Colon (tissue), 2 donors: ENCODE data around the gene SLC9A7.
A peak's percentile ranks its signal among the peaks of the same experiment; 100 is the strongest.
"Not testable (repeated sequence)": the region's sequence is repeated elsewhere in the genome, so short reads cannot be mapped to it uniquely, and the experiment has no call there.

Experiments
- FAIRE-seq: peaks from 2 replicates; lab custom pipeline; 2012; peaks lifted over from hg19 to GRCh38; lab: Jason Lieb, UNC
- donor health status: control.
- donor health status: control.

The SLC9A7 gene

DNA sequence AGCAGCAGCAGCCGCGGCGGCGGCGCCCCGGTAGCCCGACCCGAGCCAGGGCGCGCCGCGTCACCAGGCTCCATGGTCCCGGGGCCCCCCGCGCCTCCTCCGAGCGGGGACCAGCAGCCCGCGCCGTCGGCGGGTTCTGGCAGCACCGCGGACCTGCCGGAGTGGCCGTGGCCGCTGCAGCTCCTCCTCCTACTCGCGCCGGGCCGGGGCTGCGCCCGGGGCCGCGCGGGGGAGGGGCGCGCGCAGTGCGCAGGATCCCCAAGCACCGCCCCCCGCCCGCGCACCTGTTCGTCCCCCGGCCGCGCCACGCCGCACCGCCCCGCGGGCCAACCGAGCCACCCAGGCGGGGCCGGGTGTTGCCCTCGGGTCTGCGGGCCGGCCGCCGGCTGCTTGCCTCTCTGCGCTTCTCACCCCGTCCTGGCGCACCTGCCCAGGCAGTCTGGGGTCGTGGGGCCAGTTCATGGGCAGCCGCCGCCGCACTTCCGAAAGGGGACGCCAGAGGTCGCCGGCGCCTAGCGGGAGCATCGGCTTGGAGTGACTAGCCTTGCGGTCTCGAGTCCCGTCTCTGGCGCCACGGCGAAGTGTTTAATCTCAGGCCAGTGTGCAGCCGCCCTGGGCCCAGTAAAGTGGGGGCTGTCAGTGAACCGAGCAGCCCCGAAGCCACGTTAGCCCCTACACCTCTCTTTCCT is at the start of gene SLC9A7:
Gene SLC9A7, minus strand, starts transcription at position 163 of the 689 bp plus-strand sequence. Its CDS starts 89 bp downstream, at position 74.
- FAIRE-seq = no peak

GRCh38 chrX:46805270-46805669 is 46.4 kb upstream of the SLC9A7 start:
- no peak for FAIRE-seq

DNA sequence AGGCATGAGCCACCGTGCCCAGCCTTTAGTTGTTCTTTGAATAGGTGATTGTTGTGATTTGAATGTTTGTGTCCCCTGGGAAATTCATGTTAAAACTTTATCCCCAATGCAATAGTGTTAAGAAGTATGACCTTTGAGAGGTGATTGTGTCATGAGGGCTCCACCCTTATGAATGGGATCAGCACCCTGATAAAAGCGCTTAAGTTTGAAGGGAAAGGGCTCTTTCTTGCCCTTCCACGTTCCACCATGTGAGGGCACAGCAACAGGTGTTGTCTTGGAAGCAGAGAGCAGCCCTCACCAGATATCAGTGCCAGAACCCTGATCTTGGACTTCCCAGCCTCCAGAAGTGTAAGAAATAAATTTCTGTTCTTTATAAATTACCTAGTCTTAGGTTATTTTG is 44.2 kb upstream of the SLC9A7 start:
- FAIRE-seq = no peak

- peak; percentile 10 for FAIRE-seq
Measured at GRCh38 chrX:46796574-46797191, 37.8 kb upstream of the SLC9A7 start.

DNA sequence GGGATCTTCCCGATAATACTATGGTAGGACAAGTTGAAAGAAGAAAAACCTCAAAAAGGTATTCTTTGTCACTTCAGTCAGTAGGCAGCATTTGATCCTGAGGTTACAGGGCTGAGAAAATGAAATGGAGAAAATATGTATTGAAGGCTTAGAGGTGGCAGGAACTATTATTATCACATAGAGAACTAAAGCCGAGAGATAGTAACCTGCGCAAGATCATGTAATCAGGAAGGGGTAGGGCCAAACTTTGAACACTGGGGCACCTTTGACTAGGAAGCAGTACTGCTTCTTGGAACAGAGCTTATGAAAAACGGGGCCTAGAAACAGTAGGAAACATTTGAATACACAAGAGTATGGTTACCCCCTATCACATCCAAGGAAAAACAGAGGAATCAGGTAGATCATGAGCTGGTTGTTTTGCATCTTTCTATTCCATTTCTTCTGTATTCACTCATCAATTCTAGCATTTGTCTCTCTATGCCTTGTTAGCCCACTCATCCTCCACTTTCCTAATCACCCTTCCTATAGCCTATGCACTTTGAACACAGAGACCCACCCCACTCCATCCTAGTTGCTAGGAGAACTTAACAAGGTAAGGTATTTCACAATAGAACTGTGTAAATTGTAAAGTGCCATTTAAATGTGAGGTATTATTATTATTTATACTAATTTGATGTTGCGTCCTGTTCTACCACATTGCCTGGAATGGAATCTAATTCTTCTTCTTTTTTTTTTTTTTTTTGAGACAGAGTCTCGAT is 34.6 kb upstream of the SLC9A7 start:
- FAIRE-seq = no peak

GRCh38 chrX:46792810-46793188 is 33.9 kb upstream of the SLC9A7 start:
- FAIRE-seq = no peak

- peak; percentile 76 for FAIRE-seq
Measured at GRCh38 chrX:46791927-46792809, 33.2 kb upstream of the SLC9A7 start.

DNA sequence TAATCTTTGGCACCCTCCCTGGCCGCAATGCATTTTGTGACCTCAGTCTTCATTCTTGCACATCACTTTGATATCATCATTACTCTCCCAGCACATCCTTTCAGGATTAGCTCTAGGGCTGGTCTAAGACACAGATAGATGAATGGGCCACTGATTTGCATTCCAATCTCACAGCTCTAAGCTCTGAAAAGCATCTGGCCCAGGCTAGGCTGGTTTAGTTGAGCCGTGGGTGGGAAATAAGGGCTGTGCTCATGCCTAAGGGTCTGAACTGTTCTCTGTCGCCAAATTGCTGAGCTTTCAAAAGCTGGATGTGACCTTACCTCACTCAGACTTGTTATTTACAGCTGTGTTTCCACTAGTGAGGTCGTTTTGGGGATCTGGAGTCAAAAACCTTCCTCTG is 30.0 kb upstream of the SLC9A7 start:
- no peak for FAIRE-seq

DNA sequence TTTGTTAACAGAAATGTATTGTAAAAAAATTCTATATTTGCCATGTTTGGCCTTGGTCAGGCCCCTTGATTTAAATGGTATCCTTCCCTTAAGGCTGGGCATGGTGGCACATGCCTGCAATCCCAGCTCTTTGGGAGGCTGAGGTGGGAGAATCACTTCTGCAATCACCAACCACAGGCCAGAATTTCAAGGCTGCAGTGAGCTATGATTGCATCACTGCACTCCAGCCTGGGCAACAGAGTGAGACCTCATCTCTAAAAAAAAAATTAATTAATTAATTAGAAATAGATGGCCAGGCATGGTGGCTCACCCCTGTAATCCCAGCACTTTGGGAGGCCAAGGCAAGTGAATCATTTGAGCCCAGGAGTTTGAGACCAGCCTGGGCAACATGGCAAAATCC is 25.5 kb upstream of the SLC9A7 start:
- not testable (repeated sequence) for FAIRE-seq

DNA sequence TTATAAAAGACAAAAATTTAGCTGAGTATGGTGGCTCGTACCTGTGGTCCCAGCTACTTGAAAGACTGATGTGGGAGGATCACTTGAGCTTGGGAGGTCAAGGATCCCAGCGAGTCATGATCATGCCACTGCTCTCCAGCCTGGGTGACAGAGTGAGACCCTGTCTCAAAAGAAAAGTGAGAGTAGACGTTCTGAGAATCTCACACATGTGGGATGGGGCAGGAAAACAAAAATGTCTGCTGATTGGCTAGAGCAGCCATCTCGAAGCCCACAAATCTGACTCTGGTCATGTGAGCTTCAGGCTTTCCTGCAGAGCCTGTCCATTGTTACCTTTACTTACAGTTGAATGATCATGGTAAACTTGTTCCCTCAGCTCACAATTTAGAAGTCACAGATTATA is 23.1 kb upstream of the SLC9A7 start:
- FAIRE-seq = no peak

DNA sequence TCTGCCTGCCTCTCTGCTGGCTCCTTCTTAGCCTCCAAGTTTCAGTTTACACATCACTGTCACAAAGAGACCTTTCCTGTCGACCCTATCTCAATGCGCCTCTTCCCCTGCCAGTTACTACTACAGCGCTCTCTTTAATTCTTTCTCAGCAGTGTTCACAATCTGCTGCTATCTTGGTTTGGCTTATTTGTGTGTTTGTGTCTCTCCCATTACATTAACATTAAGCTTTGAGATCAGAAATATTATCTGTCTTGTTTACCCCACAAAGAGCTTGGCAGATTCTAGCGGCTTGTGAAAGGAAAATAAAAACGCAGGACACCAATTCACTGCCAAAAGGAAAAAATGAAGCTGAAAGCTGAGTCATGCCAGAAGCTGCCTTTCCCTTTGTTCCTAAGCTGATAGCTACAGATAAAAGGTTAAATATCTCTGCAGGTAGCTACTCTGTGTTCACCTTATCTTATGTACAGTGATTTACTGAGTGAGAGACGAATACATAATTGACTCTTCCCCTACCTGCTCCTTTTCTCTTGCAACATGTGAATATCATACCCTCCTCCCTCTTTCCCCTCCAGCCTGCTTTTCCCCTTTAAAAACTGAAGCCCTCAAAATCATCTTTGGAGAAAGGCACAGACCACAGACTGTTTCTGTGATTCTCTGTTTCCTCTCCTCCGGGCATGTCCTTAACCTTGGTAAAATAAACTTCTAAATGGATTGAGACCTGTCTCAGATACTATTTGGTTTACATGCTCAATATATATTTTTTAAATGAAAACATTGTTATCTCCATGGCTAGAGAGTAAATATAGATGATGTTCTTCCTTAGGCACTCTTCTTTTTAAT is 19.3 kb upstream of the SLC9A7 start:
- no peak for FAIRE-seq

DNA sequence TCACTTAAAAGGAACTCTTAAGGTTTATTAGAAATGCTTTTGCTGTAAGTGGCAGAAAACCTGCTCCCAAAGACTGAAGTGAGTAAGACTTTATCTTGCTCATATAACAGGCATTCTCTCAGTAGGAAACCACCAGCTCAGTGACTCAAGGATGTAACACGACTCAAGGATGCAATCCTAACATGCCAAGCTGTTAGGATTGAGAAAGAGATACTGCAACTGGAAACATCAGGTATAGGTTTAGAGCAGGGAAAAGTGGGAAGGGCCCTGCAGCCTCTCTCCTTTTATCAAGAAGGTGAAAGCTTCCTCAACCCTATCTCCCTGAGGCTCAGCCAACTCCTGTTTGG is 11.9 kb upstream of the SLC9A7 start:
- FAIRE-seq = no peak

DNA sequence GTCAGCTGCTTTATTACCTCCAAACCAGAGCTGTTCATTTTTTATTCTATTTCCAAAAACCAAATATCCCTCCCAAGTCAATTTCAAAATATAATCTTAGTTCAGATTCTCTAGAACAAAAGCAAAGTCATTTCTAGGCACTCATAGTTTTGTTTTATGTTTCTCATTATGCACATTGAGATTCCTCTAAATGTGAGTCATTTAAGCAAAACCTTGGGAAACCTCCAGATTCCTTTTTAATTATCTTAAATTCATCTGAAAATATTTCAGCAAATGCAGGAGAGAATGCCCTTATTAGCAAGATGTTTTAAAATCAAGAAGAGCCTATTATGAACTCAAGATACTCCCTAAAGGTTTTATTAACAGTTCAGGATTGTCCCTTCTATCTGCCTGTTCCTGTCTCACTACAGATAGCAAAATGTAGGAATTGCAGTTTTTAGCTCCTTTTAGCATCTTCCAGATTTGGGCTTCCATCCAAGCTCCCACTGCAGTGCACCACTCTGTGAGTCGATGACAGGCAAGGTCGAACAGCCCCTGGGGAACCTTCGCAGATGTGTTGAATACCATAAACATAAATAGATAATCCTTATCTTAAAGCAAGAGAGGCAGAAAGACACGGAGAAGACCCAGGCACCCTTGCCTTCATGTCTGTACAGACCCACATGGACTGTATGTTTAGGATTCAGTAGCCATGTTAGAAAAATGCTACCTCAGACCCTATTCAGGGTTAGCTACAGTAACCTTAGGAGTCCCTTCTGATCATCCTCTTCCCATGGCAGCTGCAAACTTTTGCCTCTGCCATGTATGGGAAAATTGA is 11.3 kb upstream of the SLC9A7 start:
- FAIRE-seq = no peak

GRCh38 chrX:46762963-46763362 is 4.0 kb upstream of the SLC9A7 start:
- FAIRE-seq = no peak

- FAIRE-seq = no peak
Measured at GRCh38 chrX:46759645-46759974, 692 bp upstream of the SLC9A7 start.

GRCh38 chrX:46758163-46758955 is 559 bp downstream of the SLC9A7 start:
- FAIRE-seq = no peak

GRCh38 chrX:46757593-46757992 is 1.3 kb downstream of the SLC9A7 start:
- FAIRE-seq = no peak

DNA sequence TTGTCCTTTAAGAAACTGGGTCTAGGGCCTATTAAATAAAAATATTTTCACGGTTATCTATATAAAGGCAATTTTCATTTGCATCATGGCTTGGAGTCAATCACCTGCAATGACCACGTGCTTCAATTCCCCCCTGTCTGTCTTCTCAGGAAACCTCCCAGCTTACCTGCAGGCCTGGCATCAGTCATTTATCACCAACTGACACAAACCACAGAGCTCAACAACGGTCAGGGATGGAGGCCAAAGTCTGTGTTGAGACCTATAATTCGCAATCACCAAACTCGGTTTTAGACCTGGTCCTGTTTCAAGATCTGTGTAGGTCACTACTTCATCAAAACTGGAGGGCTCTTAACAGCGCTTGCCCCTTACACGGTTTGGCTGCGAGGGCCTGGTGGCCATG is 1.9 kb downstream of the SLC9A7 start:
- FAIRE-seq = no peak

DNA sequence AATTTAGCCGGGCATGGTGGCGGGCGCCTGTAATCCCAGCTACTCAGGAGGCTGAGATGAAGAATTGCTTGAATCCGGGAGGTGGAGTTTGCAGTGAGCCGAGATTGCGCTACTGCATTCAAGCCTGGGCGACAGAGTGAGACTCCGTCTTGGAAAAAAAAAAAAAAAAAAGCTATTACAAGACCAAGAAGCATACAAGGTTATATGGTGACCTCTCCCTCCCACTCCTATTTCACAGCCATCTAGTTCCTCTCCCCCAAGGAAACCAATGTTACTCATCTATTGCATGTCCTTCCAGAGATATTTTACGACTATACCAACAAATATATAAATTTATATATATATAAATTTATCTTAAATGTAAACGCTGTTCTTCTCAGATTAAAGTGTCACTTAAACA is 3.2 kb downstream of the SLC9A7 start:
- FAIRE-seq = no peak

DNA sequence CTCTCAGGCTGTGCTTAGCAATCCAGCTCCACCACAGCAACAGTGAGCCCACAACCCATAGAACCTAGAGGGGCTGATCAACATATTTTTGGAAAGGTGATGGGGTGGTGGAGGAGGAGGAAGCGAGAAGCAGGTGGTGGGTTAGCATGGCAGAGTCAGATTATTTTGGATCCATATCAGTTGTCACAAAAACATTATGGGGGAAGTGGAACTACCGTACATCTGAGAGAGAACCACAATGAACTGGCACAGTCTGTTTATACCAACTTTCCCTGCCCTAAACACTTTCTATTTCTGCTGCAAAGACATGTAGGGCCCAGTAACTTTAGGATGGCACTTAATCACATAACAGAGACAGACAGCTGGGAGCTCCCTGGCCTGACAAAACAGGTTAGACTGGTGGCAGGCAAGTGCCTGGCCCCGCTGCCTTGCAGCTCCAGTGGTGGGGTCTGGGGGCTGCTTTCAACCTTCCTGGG is 4.3 kb downstream of the SLC9A7 start:
- no peak for FAIRE-seq
